Skeletal muscle tissue (tissue), 4 donors: ENCODE results near the gene PXDN. TPM values are rescaled to one million over a fixed set of nuclear protein-coding genes. Genes with fewer than 3 reads are reported as not detected.
"Not testable (repeated sequence)": the region's sequence is repeated elsewhere in the genome, so short reads cannot be mapped to it uniquely, and the experiment has no call there.

ENCODE experiments used
- H3K27ac ChIP-seq: one replicate; pipeline ENCODE4 v1.7.0; 2013; ENCODE audit warnings: mild to moderate bottlenecking, low read depth, low read length, inconsistent platforms
- H3K27me3 ChIP-seq, 3 donors: one replicate each; pipeline ENCODE4 v1.7.0; 2013; ENCODE audit warnings: low read length in 3 of 3; ENCODE audit not compliant: control insufficient read depth in 3 of 3, insufficient read depth in 3 of 3
- H3K36me3 ChIP-seq, 3 donors: one replicate each; pipeline ENCODE4 v1.7.0; 2013; ENCODE audit warnings: low read length in 3 of 3; ENCODE audit not compliant: control insufficient read depth in 3 of 3, insufficient read depth in 3 of 3
- H3K4me1 ChIP-seq, 3 donors: one replicate each; pipeline ENCODE4 v1.7.0; 2013; ENCODE audit warnings: low read length in 3 of 3, mild to moderate bottlenecking in 3 of 3; ENCODE audit not compliant: control insufficient read depth in 3 of 3, insufficient read depth in 3 of 3
- H3K4me3 ChIP-seq, 3 donors: one replicate each; pipeline ENCODE4 v1.7.0; 2013; ENCODE audit warnings: low read length in 3 of 3
- H3K9ac ChIP-seq, 3 donors: one replicate each; pipeline ENCODE4 v1.7.0; 2013; ENCODE audit warnings: low read length in 3 of 3, mild to moderate bottlenecking in 3 of 3, moderate library complexity in 2 of 3, low read depth in 1 of 3
- H3K9me3 ChIP-seq, 3 donors: one replicate each; pipeline ENCODE4 v1.7.0; 2013; ENCODE audit warnings: low read length in 3 of 3; ENCODE audit not compliant: control insufficient read depth in 3 of 3
- total RNA-seq: library from RNA; depleted of rRNA; stranded (reverse); fragments of >200 nt; gene quantifications from one replicate; pipeline ENCODE4 v1.2.3, GENCODE V29; 2014
- donor health status: Osteomylitis.

The PXDN gene
- total RNA-seq, 1 donor from 2014 or later = 106 TPM

GRCh38 chr2:1767939-1768691, 23.8 kb upstream of the PXDN start:
- no peaks in the 10 kb centered on the region for H3K36me3 ChIP-seq
- H3K4me1 ChIP-seq = no peaks in the 10 kb centered on the region
- no peak overlapping the region for H3K9ac ChIP-seq
- H3K9me3 ChIP-seq = no peaks in the 10 kb centered on the region
- no peaks in the 10 kb centered on the region for H3K27me3 ChIP-seq
- no peak overlapping the region for H3K27ac ChIP-seq
- H3K4me3 ChIP-seq = no peak overlapping the region

DNA sequence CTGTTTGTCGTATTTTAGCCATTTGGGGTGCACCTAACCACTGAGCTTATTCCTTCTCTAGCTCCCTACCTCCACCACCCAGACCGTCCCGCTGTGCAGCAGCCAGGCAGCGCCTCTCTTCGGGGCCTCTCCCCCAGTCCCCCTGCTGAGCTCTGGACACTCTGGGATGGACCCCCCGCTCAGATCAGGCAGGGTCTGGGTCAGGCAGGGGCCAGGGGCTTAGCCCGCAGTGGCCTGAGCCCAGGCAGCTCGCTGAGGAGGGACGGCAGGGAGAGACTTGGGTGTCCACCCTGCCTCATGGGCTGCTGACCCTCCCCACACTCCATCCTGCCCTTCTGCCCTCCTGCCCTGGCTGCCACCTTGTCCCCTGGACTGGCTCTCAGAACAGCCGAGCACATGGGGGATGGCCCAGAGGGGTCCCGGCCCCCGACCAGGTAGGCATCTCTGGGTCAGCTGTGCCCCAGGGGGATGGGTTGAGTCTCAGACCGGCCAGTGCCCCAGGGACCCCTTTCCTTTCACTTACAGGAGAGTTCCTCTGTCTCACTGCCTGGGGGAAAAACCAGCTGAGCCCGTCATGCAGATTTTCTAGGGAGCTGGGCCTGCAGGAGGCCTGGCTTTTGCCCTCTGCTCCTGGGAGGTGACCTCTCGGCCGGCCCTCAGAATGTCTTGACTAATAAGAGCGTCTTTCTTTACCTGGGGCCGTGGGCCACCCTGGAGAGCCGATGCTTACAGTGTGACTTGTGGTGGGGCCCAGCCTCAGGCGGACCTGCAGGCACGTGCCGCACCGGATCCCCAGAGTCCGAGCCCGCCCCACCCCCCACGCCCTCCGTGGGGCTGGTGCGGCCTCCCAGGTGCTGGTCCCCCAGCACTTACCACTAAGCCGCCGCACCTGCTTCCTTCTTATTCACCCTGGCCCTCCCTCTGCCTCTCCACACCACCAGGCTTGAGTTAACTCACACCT, 22.8 kb upstream of the PXDN start:
- Histone ChIP-seq H3K9me3 (no peaks in the 10 kb centered on the region), H3K9ac (no peak overlapping the region), H3K4me3 (no peak overlapping the region), H3K4me1 (no peaks in the 10 kb centered on the region), H3K36me3 (no peaks in the 10 kb centered on the region), H3K27me3 (no peaks in the 10 kb centered on the region), H3K27ac (no peak overlapping the region)

- Histone ChIP-seq H3K36me3 (no peaks in the 10 kb centered on the region), H3K9me3 (no peaks in the 10 kb centered on the region), H3K9ac (no peak overlapping the region), H3K27me3 (no peaks in the 10 kb centered on the region), H3K4me3 (no peak overlapping the region), H3K4me1 (no peaks in the 10 kb centered on the region), H3K27ac (no peak overlapping the region)
These were observed 22.1 kb upstream of the PXDN start for GRCh38 chr2:1766425-1766824.

DNA sequence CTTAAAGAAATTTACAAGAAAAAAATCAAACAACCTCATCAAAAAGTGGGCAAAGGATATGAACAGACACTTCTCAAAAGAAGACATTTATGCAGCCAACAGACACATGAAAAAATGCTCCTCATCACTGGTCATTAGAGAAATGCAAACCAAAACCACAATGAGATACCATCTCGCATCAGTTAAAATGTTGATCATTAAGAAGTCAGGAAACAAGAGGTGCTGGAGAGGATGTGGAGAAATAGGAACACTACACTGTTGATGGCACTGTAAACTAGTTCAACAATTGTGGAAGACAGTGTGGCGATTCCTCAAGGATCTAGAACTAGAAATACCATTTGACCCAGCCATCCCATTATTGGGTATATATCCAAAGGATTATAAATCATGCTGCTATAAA, 20.9 kb upstream of the PXDN start:
- H3K36me3 ChIP-seq, H3K4me3 ChIP-seq, H3K27ac ChIP-seq, H3K4me1 ChIP-seq, H3K27me3 ChIP-seq, H3K9me3 ChIP-seq, H3K9ac ChIP-seq: not testable (repeated sequence)

DNA sequence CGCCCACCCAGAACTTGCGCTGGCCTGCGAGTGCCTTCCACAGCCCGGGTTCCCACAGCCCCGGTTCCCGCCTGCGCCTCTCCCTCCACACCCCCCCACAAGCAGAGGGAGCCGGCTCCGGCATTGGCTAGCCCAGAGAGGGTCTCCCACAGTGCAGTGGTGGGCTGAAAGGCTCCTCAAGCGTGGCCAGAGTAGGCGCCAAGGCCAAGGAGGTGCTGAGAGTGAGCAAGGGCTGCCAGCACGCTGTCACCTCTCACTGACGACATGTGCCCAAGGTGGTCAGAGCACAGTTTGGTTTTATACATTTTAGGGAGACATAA, 15.3 kb upstream of the PXDN start:
- Histone ChIP-seq H3K4me1 (no peaks in the 10 kb centered on the region), H3K9me3 (no peaks in the 10 kb centered on the region), H3K27me3 (peaks cover 0 to 10% (median 5%) of the 10 kb centered on the region in 3 donors), H3K9ac (no peak overlapping the region), H3K4me3 (no peak overlapping the region), H3K27ac (no peak overlapping the region), H3K36me3 (no peaks in the 10 kb centered on the region)

- no peak overlapping the region for H3K27ac ChIP-seq
- H3K36me3 ChIP-seq = no peaks in the 10 kb centered on the region
- peaks cover 4 to 14% (median 9%) of the 10 kb centered on the region in 3 donors for H3K27me3 ChIP-seq
- no peaks in the 10 kb centered on the region for H3K4me1 ChIP-seq
- no peak overlapping the region for H3K9ac ChIP-seq
- no peak overlapping the region for H3K4me3 ChIP-seq
- H3K9me3 ChIP-seq = no peaks in the 10 kb centered on the region
These were observed 14.7 kb upstream of the PXDN start for GRCh38 chr2:1758774-1759610.

- peaks cover 4 to 14% (median 10%) of the 10 kb centered on the region in 3 donors for H3K27me3 ChIP-seq
- H3K36me3 ChIP-seq = no peaks in the 10 kb centered on the region
- H3K9me3 ChIP-seq = no peaks in the 10 kb centered on the region
- no peaks in the 10 kb centered on the region for H3K4me1 ChIP-seq
- no peak overlapping the region for H3K27ac ChIP-seq
- H3K4me3 ChIP-seq = no peak overlapping the region
- H3K9ac ChIP-seq = no peak overlapping the region
These were observed 13.9 kb upstream of the PXDN start for GRCh38 chr2:1758171-1758570.

- H3K4me1 ChIP-seq = no peaks in the 10 kb centered on the region
- no peak overlapping the region for H3K27ac ChIP-seq
- no peak overlapping the region for H3K4me3 ChIP-seq
- no peak overlapping the region for H3K9ac ChIP-seq
- no peaks in the 10 kb centered on the region for H3K36me3 ChIP-seq
- peaks cover 4 to 17% (median 10%) of the 10 kb centered on the region in 3 donors for H3K27me3 ChIP-seq
- no peaks in the 10 kb centered on the region for H3K9me3 ChIP-seq
These were observed 13.3 kb upstream of the PXDN start for GRCh38 chr2:1757567-1757966.

DNA sequence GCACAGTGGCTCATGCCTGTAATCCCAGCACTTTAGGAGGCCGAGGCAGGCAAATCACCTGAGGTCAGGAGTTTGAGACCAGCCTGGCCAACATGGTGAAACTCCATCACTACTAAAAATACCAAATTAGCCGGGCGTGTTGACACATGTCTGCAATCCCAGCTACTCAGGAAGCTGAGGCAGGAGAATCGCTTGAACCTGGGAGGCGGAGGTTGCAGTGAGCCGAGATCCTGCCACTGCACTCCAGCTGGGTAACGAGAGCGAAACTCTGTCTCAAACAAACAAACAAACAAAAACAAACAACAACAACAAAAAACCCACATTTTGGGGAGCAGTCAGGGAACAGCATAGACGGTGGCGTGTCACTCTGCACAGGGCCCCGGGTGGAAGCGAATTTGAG, 12.8 kb upstream of the PXDN start:
- not testable (repeated sequence) for H3K36me3 ChIP-seq, H3K4me1 ChIP-seq, H3K4me3 ChIP-seq, H3K9me3 ChIP-seq, H3K27ac ChIP-seq, H3K9ac ChIP-seq
- H3K27me3 ChIP-seq = peaks cover 4 to 18% (median 13%) of the 10 kb centered on the region in 3 donors
